HepG2 (cell line): Measurements from ENCODE around the gene IFT122. TPM values are rescaled to one million over a fixed set of nuclear protein-coding genes. Genes with fewer than 3 reads are reported as not detected.
A peak's percentile ranks its signal among the peaks of the same experiment; 100 is the strongest.

Source experiments
- ARID3A ChIP-seq: IDR thresholded peaks from 2 replicates; pipeline ENCODE4 v1.6.1; 2012; ENCODE audit warnings: low read depth, low read length, improper control_type of control experiment
- CC2D1A ChIP-seq: sonication (generic); formaldehyde crosslinking; IDR thresholded peaks from 2 replicates; pipeline ENCODE4 v1.8.1; 2023; ENCODE audit warnings: mild to moderate bottlenecking, missing genetic modification reagents
- GMEB1 ChIP-seq: sonication (generic); formaldehyde crosslinking; IDR thresholded peaks from 2 replicates; pipeline ENCODE4 v1.5.1; 2020; ENCODE audit warnings: missing genetic modification reagents, mild to moderate bottlenecking, borderline replicate concordance
- HNRNPK ChIP-seq: fragments of 200-400 bp; formaldehyde crosslinking; IDR thresholded peaks from 2 replicates; pipeline ENCODE4 v1.6.1; 2018; ENCODE audit warnings: low read length, low read depth, moderate library complexity, mild to moderate bottlenecking; ENCODE audit not compliant: poor library complexity, severe bottlenecking
- HOXA7 ChIP-seq: sonication (generic); formaldehyde crosslinking; IDR thresholded peaks from 2 replicates; pipeline ENCODE4 v1.8.1; 2022; ENCODE audit warnings: mild to moderate bottlenecking, missing genetic modification reagents, moderate library complexity
- IKZF5 ChIP-seq: IDR thresholded peaks from 2 replicates; pipeline ENCODE4 v1.6.1; 2018; ENCODE audit warnings: missing genetic modification reagents, mild to moderate bottlenecking, missing compliant biosample characterization
- KLF13 ChIP-seq: sonication (generic); formaldehyde crosslinking; IDR thresholded peaks from 2 replicates; pipeline ENCODE4 v1.4.0; 2020; ENCODE audit warnings: mild to moderate bottlenecking, missing genetic modification reagents
- MIER2 ChIP-seq: IDR thresholded peaks from 2 replicates; pipeline ENCODE4 v1.6.1; 2016; ENCODE audit warnings: missing biosample characterization, missing genetic modification reagents
- NFKBIZ ChIP-seq: IDR thresholded peaks from 2 replicates; pipeline ENCODE4 v1.6.1; 2018; ENCODE audit warnings: missing genetic modification reagents, missing compliant biosample characterization
- PHF21A ChIP-seq: sonication (generic); formaldehyde crosslinking; IDR thresholded peaks from 2 replicates; pipeline ENCODE4 v1.5.0; 2020; ENCODE audit warnings: mild to moderate bottlenecking, missing genetic modification reagents
- SOX5 ChIP-seq: IDR thresholded peaks from 2 replicates; pipeline ENCODE4 v1.6.1; 2016; ENCODE audit warnings: borderline replicate concordance
- SP5 ChIP-seq: IDR thresholded peaks from 2 replicates; pipeline ENCODE4 v1.6.1; 2016; ENCODE audit warnings: low read depth, borderline replicate concordance
- TFE3 ChIP-seq: IDR thresholded peaks from 2 replicates; pipeline ENCODE4 v1.6.1; 2016
- ZBTB42 ChIP-seq: sonication (generic); formaldehyde crosslinking; IDR thresholded peaks from 2 replicates; pipeline ENCODE4 v1.5.0; 2020; ENCODE audit warnings: mild to moderate bottlenecking, missing genetic modification reagents
- ZFP36L2 ChIP-seq: sonication (generic); formaldehyde crosslinking; IDR thresholded peaks from 2 replicates; pipeline ENCODE4 v1.4.0; 2020; ENCODE audit warnings: missing genetic modification reagents
- ZNF33A ChIP-seq: sonication (generic); formaldehyde crosslinking; IDR thresholded peaks from 2 replicates; pipeline ENCODE4 v1.5.1; 2020; ENCODE audit warnings: missing genetic modification reagents, mild to moderate bottlenecking, moderate library complexity, borderline replicate concordance
- ZNF362 ChIP-seq: sonication (generic); formaldehyde crosslinking; IDR thresholded peaks from 2 replicates; pipeline ENCODE4 v1.4.0; 2020; ENCODE audit warnings: missing genetic modification reagents, mild to moderate bottlenecking, borderline replicate concordance
- ZNF547 ChIP-seq: sonication (generic); formaldehyde crosslinking; IDR thresholded peaks from 2 replicates; pipeline ENCODE4 v1.5.1; 2020; ENCODE audit warnings: mild to moderate bottlenecking, missing genetic modification reagents
- ZNF570 ChIP-seq: sonication (generic); formaldehyde crosslinking; IDR thresholded peaks from 2 replicates; pipeline ENCODE4 v1.4.0; 2020; ENCODE audit warnings: mild to moderate bottlenecking, missing genetic modification reagents, borderline replicate concordance
- ZUFSP ChIP-seq: sonication (generic); formaldehyde crosslinking; IDR thresholded peaks from 2 replicates; pipeline ENCODE4 v1.9.0; 2021; ENCODE audit warnings: missing genetic modification reagents, mild to moderate bottlenecking, borderline replicate concordance
- polyA plus RNA-seq, 8 experiments: library from polyadenylated mRNA; depleted of rRNA in 3 of 8; stranded (reverse) in 7 of 8; unstranded in 1 of 8; fragments of >200 nt; fragmentation: Illumina TruSeq in 4 of 8; extraction: Trizol in 4 of 8; gene quantifications; 2 replicates each; pipeline versions ENCODE4 v1.2.1 to v1.2.3, GENCODE V29; 2011 to 2016; ENCODE audit warnings: low read depth in 4 of 8, missing spikeins in 1 of 8, mixed read lengths in 1 of 8; ENCODE audit not compliant: insufficient read depth in 1 of 8
- total RNA-seq, 5 experiments: library from RNA; depleted of rRNA; stranded (reverse); fragments of >200 nt; fragmentation: Illumina TruSeq; extraction: Trizol; gene quantifications; 2 replicates each; pipeline ENCODE4 v1.2.3, GENCODE V29; 2016; ENCODE audit warnings: low read depth in 1 of 5

IFT122 gene
- total and polyA plus RNA-seq, 2 of the 13 experiments (the other 11 are each of a cell fraction or from before 2014, with no cell fraction given), result 10.1 to 10.3 TPM

GRCh38 chr3:129439817-129440617 is at the start of gene IFT122, which contains the start of gene MBD4 (continued):
- TF ChIP-seq ZNF362 (CRISPR knock-in tag), result no peak
- TF ChIP-seq ARID3A, result no peak
- TF ChIP-seq KLF13 (CRISPR knock-in tag), result no peak
- peak; percentile 83 for TF ChIP-seq GMEB1 (CRISPR knock-in tag)
- TF ChIP-seq ZUFSP, result no peak
- no peak for TF ChIP-seq ZNF33A
- TF ChIP-seq ZFP36L2 (CRISPR knock-in tag), result no peak; the same call in 1 of the 2 replicates
- peak; percentile 72 for TF ChIP-seq PHF21A (CRISPR knock-in tag)
- TF ChIP-seq SP5 (CRISPR knock-in tag), result peak; percentile 28; the same call in 1 of the 2 replicates
- TF ChIP-seq HNRNPK, result no peak
- TF ChIP-seq IKZF5 (CRISPR knock-in tag), result peak; percentile 74
- TF ChIP-seq SOX5 (CRISPR knock-in tag), result peak; percentile 48
- TF ChIP-seq ZNF547 (CRISPR knock-in tag), result peak; percentile 40; the same call in 1 of the 2 replicates
- no peak for TF ChIP-seq CC2D1A (CRISPR knock-in tag)
- TF ChIP-seq TFE3 (CRISPR knock-in tag), result 0 out of 2 replicates have a peak, but pooled peaks have one; percentile 18
- TF ChIP-seq HOXA7 (CRISPR knock-in tag), result no peak
- no peak for TF ChIP-seq ZBTB42
- TF ChIP-seq NFKBIZ (CRISPR knock-in tag), result 0 out of 2 replicates have a peak, but pooled peaks have one; percentile 57
- TF ChIP-seq MIER2 (CRISPR knock-in tag), result no peak
- no peak for TF ChIP-seq ZNF570 (CRISPR knock-in tag)
